Measurements from ENCODE around the gene USP12.
A peak's percentile ranks its signal among the peaks of the same experiment; 100 is the strongest.
"Not testable (repeated sequence)": the region's sequence is repeated elsewhere in the genome, so short reads cannot be mapped to it uniquely, and the experiment has no call there.

Gene USP12

GRCh38 chr13:27123445-27123844 is 48.2 kb downstream of the USP12 start:
- H2BK5ac ChIP-seq (ENCODE audit: low read depth, low read length, poor library complexity); H3K14ac ChIP-seq (ENCODE audit: low read length); H2BK12ac ChIP-seq (ENCODE audit: low read length); H3K9me3 ChIP-seq (ENCODE audit: insufficient read depth, low read depth, low read length); H3K4me2 ChIP-seq (ENCODE audit: low read length); H3K4me1 ChIP-seq (ENCODE audit: control insufficient read depth in 1 of 2, insufficient read depth in 2 of 2, low read length in 2 of 2); H4K91ac ChIP-seq (ENCODE audit: low read depth, low read length); H3K36me3 ChIP-seq (ENCODE audit: control insufficient read depth in 1 of 2, insufficient read depth in 2 of 2, low read length in 2 of 2); H3K18ac ChIP-seq (ENCODE audit: low read length); H2AFZ ChIP-seq (ENCODE audit: insufficient read depth, low read length, poor library complexity); H3K79me2 ChIP-seq (ENCODE audit: control insufficient read depth, insufficient read depth, low read length, poor library complexity); H3K27me3 ChIP-seq (ENCODE audit: insufficient read depth, low read length); H3K9ac ChIP-seq (ENCODE audit: low read length); H3K23ac ChIP-seq (ENCODE audit: low read length); H3K4me3 ChIP-seq (ENCODE audit: low read depth, low read length); H3K27ac ChIP-seq (ENCODE audit: low read depth, low read length); DNase-seq; H3K79me1 ChIP-seq (ENCODE audit: low read length); H2BK120ac ChIP-seq (ENCODE audit: insufficient read depth, low read length, poor library complexity); H4K12ac ChIP-seq (ENCODE audit: low read depth, low read length); H3K4ac ChIP-seq (ENCODE audit: low read depth, low read length); H4K8ac ChIP-seq (ENCODE audit: low read depth, low read length); H2AK5ac ChIP-seq (ENCODE audit: low read length): not testable (repeated sequence)
- WGBS (ENCODE audit: extremely low coverage, insufficient coverage, insufficient read length): no CpG with 5 or more reads among the region's 4 CpGs

- DNase-seq: no peak
- Histone ChIP-seq H4K12ac (ENCODE audit: low read depth, low read length) (no peak overlapping the region), H3K27me3 (ENCODE audit: insufficient read depth, low read length) (no peaks in the 10 kb centered on the region), H4K91ac (ENCODE audit: low read depth, low read length) (no peak overlapping the region), H3K79me1 (ENCODE audit: low read length) (peaks cover 2% of the 10 kb centered on the region), H3K18ac (ENCODE audit: low read length) (no peak overlapping the region), H2BK12ac (ENCODE audit: low read length) (no peak overlapping the region), H3K14ac (ENCODE audit: low read length) (no peak overlapping the region), H3K9me3 (ENCODE audit: insufficient read depth, low read depth, low read length) (peaks cover 7% of the 10 kb centered on the region), H3K4me3 (ENCODE audit: low read depth, low read length) (no peak overlapping the region), H3K9ac (ENCODE audit: low read length) (no peak overlapping the region), H3K4ac (ENCODE audit: low read depth, low read length) (peak overlapping the region; percentile 10), H3K4me2 (ENCODE audit: low read length) (no peak overlapping the region), H4K8ac (ENCODE audit: low read depth, low read length) (no peak overlapping the region), H2BK120ac (ENCODE audit: insufficient read depth, low read length, poor library complexity) (no peak overlapping the region), H3K4me1 (ENCODE audit: control insufficient read depth in 1 of 2, insufficient read depth in 2 of 2, low read length in 2 of 2) (peaks cover 3 to 7% of the 10 kb centered on the region in 2 experiments), H2AK5ac (ENCODE audit: low read length) (no peak overlapping the region), H3K27ac (ENCODE audit: low read depth, low read length) (no peak overlapping the region), H3K36me3 (ENCODE audit: control insufficient read depth in 1 of 2, insufficient read depth in 2 of 2, low read length in 2 of 2) (peaks cover 4 to 5% of the 10 kb centered on the region in 2 experiments), H2AFZ (ENCODE audit: insufficient read depth, low read length, poor library complexity) (no peak overlapping the region), H3K79me2 (ENCODE audit: control insufficient read depth, insufficient read depth, low read length, poor library complexity) (peaks cover 6% of the 10 kb centered on the region), H2BK5ac (ENCODE audit: low read depth, low read length, poor library complexity) (no peak overlapping the region), H3K23ac (ENCODE audit: low read length) (no peak overlapping the region)
- no CpG with 5 or more reads among the region's 7 CpGs for WGBS (ENCODE audit: extremely low coverage, insufficient coverage, insufficient read length)
Measured at GRCh38 chr13:27122036-27122435, 49.6 kb downstream of the USP12 start.

GRCh38 chr13:27120811-27121210 is 50.8 kb downstream of the USP12 start:
- no CpG with 5 or more reads among the region's 3 CpGs for WGBS (ENCODE audit: extremely low coverage, insufficient coverage, insufficient read length)
- H4K91ac ChIP-seq (ENCODE audit: low read depth, low read length): no peak overlapping the region
- H3K79me2 ChIP-seq (ENCODE audit: control insufficient read depth, insufficient read depth, low read length, poor library complexity): peaks cover 7% of the 10 kb centered on the region
- H3K27me3 ChIP-seq (ENCODE audit: insufficient read depth, low read length): no peaks in the 10 kb centered on the region
- H3K23ac ChIP-seq (ENCODE audit: low read length): no peak overlapping the region
- H4K8ac ChIP-seq (ENCODE audit: low read depth, low read length): no peak overlapping the region
- H2BK5ac ChIP-seq (ENCODE audit: low read depth, low read length, poor library complexity): no peak overlapping the region
- H3K18ac ChIP-seq (ENCODE audit: low read length): no peak overlapping the region
- no peak overlapping the region for H2BK12ac ChIP-seq (ENCODE audit: low read length)
- no peak overlapping the region for H3K27ac ChIP-seq (ENCODE audit: low read depth, low read length)
- peaks cover 7% of the 10 kb centered on the region for H3K9me3 ChIP-seq (ENCODE audit: insufficient read depth, low read depth, low read length)
- DNase-seq: no peak
- H3K9ac ChIP-seq (ENCODE audit: low read length): no peak overlapping the region
- H3K14ac ChIP-seq (ENCODE audit: low read length): no peak overlapping the region
- H2AFZ ChIP-seq (ENCODE audit: insufficient read depth, low read length, poor library complexity): no peak overlapping the region
- H4K12ac ChIP-seq (ENCODE audit: low read depth, low read length): no peak overlapping the region
- peaks cover 4 to 5% of the 10 kb centered on the region in 2 experiments for H3K36me3 ChIP-seq (ENCODE audit: control insufficient read depth in 1 of 2, insufficient read depth in 2 of 2, low read length in 2 of 2)
- peaks cover 2% of the 10 kb centered on the region for H3K79me1 ChIP-seq (ENCODE audit: low read length)
- no peak overlapping the region for H3K4ac ChIP-seq (ENCODE audit: low read depth, low read length)
- no peak overlapping the region for H3K4me3 ChIP-seq (ENCODE audit: low read depth, low read length)
- no peak overlapping the region for H2BK120ac ChIP-seq (ENCODE audit: insufficient read depth, low read length, poor library complexity)
- H2AK5ac ChIP-seq (ENCODE audit: low read length): no peak overlapping the region
- no peak overlapping the region for H3K4me2 ChIP-seq (ENCODE audit: low read length)
- H3K4me1 ChIP-seq (ENCODE audit: control insufficient read depth in 1 of 2, insufficient read depth in 2 of 2, low read length in 2 of 2): peaks cover 5% of the 10 kb centered on the region in 2 experiments

GRCh38 chr13:27120011-27120410 is 51.6 kb downstream of the USP12 start:
- H3K14ac ChIP-seq (ENCODE audit: low read length): no peak overlapping the region
- peaks cover 4% of the 10 kb centered on the region for H3K79me2 ChIP-seq (ENCODE audit: control insufficient read depth, insufficient read depth, low read length, poor library complexity)
- H3K23ac ChIP-seq (ENCODE audit: low read length): no peak overlapping the region
- H3K27me3 ChIP-seq (ENCODE audit: insufficient read depth, low read length): no peaks in the 10 kb centered on the region
- H3K36me3 ChIP-seq (ENCODE audit: control insufficient read depth in 1 of 2, insufficient read depth in 2 of 2, low read length in 2 of 2): no peaks in the 10 kb centered on the region
- H3K79me1 ChIP-seq (ENCODE audit: low read length): no peaks in the 10 kb centered on the region
- H3K4me1 ChIP-seq (ENCODE audit: control insufficient read depth in 1 of 2, insufficient read depth in 2 of 2, low read length in 2 of 2): peaks cover 2% of the 10 kb centered on the region in 2 experiments
- no peak overlapping the region for H3K18ac ChIP-seq (ENCODE audit: low read length)
- H3K4me3 ChIP-seq (ENCODE audit: low read depth, low read length): no peak overlapping the region
- no peak overlapping the region for H4K12ac ChIP-seq (ENCODE audit: low read depth, low read length)
- no peak for DNase-seq
- no peak overlapping the region for H4K91ac ChIP-seq (ENCODE audit: low read depth, low read length)
- no peak overlapping the region for H2BK5ac ChIP-seq (ENCODE audit: low read depth, low read length, poor library complexity)
- H3K4ac ChIP-seq (ENCODE audit: low read depth, low read length): no peak overlapping the region
- peaks cover 3% of the 10 kb centered on the region for H3K9me3 ChIP-seq (ENCODE audit: insufficient read depth, low read depth, low read length)
- no peak overlapping the region for H4K8ac ChIP-seq (ENCODE audit: low read depth, low read length)
- H3K4me2 ChIP-seq (ENCODE audit: low read length): no peak overlapping the region
- no CpG with 5 or more reads among the region's 3 CpGs for WGBS (ENCODE audit: extremely low coverage, insufficient coverage, insufficient read length)
- H2AK5ac ChIP-seq (ENCODE audit: low read length): no peak overlapping the region
- no peak overlapping the region for H2AFZ ChIP-seq (ENCODE audit: insufficient read depth, low read length, poor library complexity)
- no peak overlapping the region for H3K27ac ChIP-seq (ENCODE audit: low read depth, low read length)
- no peak overlapping the region for H3K9ac ChIP-seq (ENCODE audit: low read length)
- H2BK12ac ChIP-seq (ENCODE audit: low read length): no peak overlapping the region
- H2BK120ac ChIP-seq (ENCODE audit: insufficient read depth, low read length, poor library complexity): no peak overlapping the region
